ENCODE results near the gene TNNT2. TPM values are rescaled to one million over a fixed set of nuclear protein-coding genes. Genes with fewer than 3 reads are reported as not detected.

TNNT2 gene
- total and polyA plus RNA-seq, 2 of the 4 experiments (the other 2 are of a cell fraction) = 0.18 to 1.2 TPM

DNA sequence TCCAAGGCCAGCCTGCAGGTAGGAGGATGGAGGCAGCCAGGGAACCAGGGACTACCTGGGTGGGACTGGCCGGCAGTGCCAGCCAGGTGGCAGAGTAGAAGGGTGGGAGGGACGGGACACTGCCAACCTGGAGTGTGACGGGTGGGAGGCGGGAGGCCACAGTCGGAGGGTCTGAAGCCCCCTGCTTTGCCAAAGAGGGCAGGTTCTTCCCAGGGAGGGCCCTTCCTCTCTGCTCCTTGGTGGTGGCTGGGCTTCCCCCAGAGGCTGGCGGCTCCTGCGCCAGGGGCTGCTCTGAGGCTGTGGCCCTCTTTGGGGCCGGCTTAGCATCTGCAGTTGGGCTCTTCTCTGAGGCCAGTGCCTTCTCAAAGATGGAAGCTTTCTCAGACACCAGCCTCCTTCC lies 8.7 kb upstream of the TNNT2 start:
- no peak overlapping the region for H2BK15ac ChIP-seq (ENCODE audit: low read depth, low read length)
- dilution Hi-C loops (cut with HindIII; ENCODE audit: low sequenced_read_pairs, unreplicated experiment) = no loop called here

More for the DNA sequence above, 8.7 kb upstream of the TNNT2 start:
- CTCF ChIA-PET = interaction anchor here (1.1 kb wide), 1 partner anchor 49 kb away, joined by 4 read pairs; no protein-coding TSS in a partner anchor
- H4K5ac ChIP-seq (ENCODE audit: low read depth, low read length) = no peak overlapping the region
- no peak overlapping the region for H3K4ac ChIP-seq (ENCODE audit: low read depth, low read length)
- H3K18ac ChIP-seq (ENCODE audit: low read depth, low read length) = no peak overlapping the region
- no peaks in the 10 kb centered on the region for H3K9me3 ChIP-seq (ENCODE audit: control insufficient read depth, insufficient read depth, low read length)
- H2AFZ ChIP-seq (replicated peaks; ENCODE audit: low read length, poor library complexity) = no peak overlapping the region
- peaks cover 0 to 3% of the 10 kb centered on the region in 2 experiments; a peak in 1 of 4 replicates for H3K79me1 ChIP-seq (ENCODE audit: low read depth in 1 of 2, low read length in 2 of 2)
- no peak overlapping the region for H2BK120ac ChIP-seq (ENCODE audit: low read depth, low read length)
- in situ Hi-C loops (cut with MboI; ENCODE audit: low sequenced_read_pairs) (no loop called here), intact Hi-C loops (cut with micrococcal nuclease) (loop anchor here (10.0 kb wide), 1 partner anchor 1941 kb away; no protein-coding TSS in a partner anchor)
- H3K27me3 ChIP-seq (ENCODE audit: control insufficient read depth, insufficient read depth, low read length) = peaks cover 9% of the 10 kb centered on the region
- no peaks in the 10 kb centered on the region for H3K36me3 ChIP-seq (ENCODE audit: control insufficient read depth, insufficient read depth, low read length)
- 91% methylated on average over 4 of the region's 8 CpGs; no CpG with 5 or more reads in 1 of the 2 experiments for WGBS, 2 experiments (ENCODE audit: extremely low coverage in 2 of 2, insufficient read length in 1 of 2)
- no peak overlapping the region for H3K14ac ChIP-seq (replicated peaks; ENCODE audit: low read depth, low read length)
- H2AK9ac ChIP-seq (replicated peaks; ENCODE audit: low read depth, low read length, poor library complexity) = no peak overlapping the region
- H4K91ac ChIP-seq (ENCODE audit: insufficient read depth, low read depth, low read length) = no peak overlapping the region
- H3K23ac ChIP-seq (ENCODE audit: low read depth, low read length) = no peak overlapping the region
- no peak overlapping the region for H3K9ac ChIP-seq (ENCODE audit: low read depth, low read length)
- no peak overlapping the region for H2AK5ac ChIP-seq (ENCODE audit: low read depth, low read length)
- H2BK5ac ChIP-seq (ENCODE audit: low read depth, low read length, poor library complexity, severe bottlenecking) = no peak overlapping the region
- H2BK20ac ChIP-seq (ENCODE audit: low read depth, low read length) = no peak overlapping the region
- BruUV-seq (replicated peaks) = no TSS peak
- no peaks in the 10 kb centered on the region for H4K20me1 ChIP-seq (ENCODE audit: insufficient read depth, low read length)
- no peak overlapping the region for H4K8ac ChIP-seq (ENCODE audit: low read depth in 2 of 2, low read length in 2 of 2)
- no peak overlapping the region for H3K4me2 ChIP-seq (ENCODE audit: low read depth, low read length)
- POLR2A ChIA-PET (ENCODE audit: unreplicated experiment) = no interaction called here
- TF ChIP-seq CHD1 (IDR thresholded peaks at IDR 0.05; ENCODE audit: low read depth, low read length) (no peak), RFX5 (IDR thresholded peaks at IDR 0.05; ENCODE audit: low read depth, low read length) (no peak), FOS (IDR thresholded peaks at IDR 0.05; ENCODE audit: low read depth, low read length) (no peak)
- TF ChIP-seq, protein P1, sequence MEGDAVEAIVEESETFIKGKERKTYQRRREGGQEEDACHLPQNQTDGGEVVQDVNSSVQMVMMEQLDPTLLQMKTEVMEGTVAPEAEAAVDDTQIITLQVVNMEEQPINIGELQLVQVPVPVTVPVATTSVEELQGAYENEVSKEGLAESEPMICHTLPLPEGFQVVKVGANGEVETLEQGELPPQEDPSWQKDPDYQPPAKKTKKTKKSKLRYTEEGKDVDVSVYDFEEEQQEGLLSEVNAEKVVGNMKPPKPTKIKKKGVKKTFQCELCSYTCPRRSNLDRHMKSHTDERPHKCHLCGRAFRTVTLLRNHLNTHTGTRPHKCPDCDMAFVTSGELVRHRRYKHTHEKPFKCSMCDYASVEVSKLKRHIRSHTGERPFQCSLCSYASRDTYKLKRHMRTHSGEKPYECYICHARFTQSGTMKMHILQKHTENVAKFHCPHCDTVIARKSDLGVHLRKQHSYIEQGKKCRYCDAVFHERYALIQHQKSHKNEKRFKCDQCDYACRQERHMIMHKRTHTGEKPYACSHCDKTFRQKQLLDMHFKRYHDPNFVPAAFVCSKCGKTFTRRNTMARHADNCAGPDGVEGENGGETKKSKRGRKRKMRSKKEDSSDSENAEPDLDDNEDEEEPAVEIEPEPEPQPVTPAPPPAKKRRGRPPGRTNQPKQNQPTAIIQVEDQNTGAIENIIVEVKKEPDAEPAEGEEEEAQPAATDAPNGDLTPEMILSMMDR (conservative IDR thresholded peaks at IDR 0.05; ENCODE audit: low read depth, low read length) = no peak
- no peak overlapping the region for H3K56ac ChIP-seq (ENCODE audit: extremely low read depth, insufficient read depth, low read length)
- peaks cover 21% of the 10 kb centered on the region for H3K9me1 ChIP-seq (ENCODE audit: insufficient read depth, low read length)
- H3K4me3 ChIP-seq (ENCODE audit: insufficient read depth, low read depth, low read length) = no peak overlapping the region
- ATAC-seq (ENCODE audit: low read depth) (no peak), DNase-seq (no peak)
- no peak overlapping the region for H3K27ac ChIP-seq (ENCODE audit: insufficient read depth, low read length)
- peaks cover 20% of the 10 kb centered on the region for H3K4me1 ChIP-seq (ENCODE audit: control insufficient read depth, insufficient read depth, low read length)

Measured in IMR-90 (cell line).